ENCODE data around the gene JARID2. TPM values are rescaled to one million over a fixed set of nuclear protein-coding genes. Genes with fewer than 3 reads are reported as not detected.

Gene JARID2
- total RNA-seq, 2 experiments from 2014 or later = 30.0 to 42.4 TPM

DNA sequence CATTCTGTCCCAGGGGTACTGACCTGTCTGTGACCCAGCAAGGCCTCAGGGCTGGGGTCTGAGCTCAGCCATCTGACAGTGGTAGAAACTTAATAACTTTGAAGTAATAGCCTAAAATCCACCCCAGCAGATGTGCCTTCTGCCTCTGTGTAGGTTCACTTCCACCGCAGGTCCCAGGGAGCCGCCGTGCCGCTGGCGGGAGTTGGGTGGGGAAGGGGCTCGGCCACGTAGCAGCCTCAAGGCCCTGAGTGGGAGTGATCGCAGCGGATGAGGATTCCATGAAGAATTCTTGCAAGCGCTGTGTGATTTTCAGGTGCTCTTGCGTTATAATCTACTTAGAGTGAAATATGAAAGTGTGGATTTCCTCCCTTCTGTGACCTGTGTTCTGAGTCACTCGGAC, 253.3 kb downstream of the JARID2 start:
- H3K4me1 Mint-ChIP-seq = no peaks in the 10 kb centered on the region
- H3K4me3 Mint-ChIP-seq = no peak overlapping the region
- no peak overlapping the region for H3K27ac Mint-ChIP-seq
- CTCF ChIA-PET = no interaction called here
- peaks cover 13% of the 10 kb centered on the region for H3K36me3 Mint-ChIP-seq
- no peak for DNase-seq
- ATAC-seq = no peak
- H3K9me3 Mint-ChIP-seq (ENCODE audit: low read depth) = no peaks in the 10 kb centered on the region
- H3K27me3 Mint-ChIP-seq = no peaks in the 10 kb centered on the region

DNA sequence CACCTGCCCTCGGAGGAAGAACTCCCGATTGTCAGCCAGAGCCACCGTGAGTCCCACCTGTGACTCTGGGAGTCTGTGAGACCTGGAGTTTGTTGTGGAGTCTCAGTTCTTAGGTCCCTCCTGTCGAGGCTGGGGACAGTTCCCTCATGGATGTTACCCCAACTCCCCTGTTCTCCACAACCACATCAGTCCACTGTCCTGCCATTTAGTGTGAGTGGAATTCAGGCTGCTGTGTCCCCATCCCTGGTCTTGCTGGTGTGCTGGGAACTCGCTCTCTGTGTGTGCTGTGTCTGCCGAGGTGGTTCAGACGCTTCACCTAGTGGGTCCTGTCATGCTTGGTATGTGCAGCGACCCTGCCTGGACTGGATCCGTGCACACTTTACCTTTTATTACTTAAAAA, 253.7 kb downstream of the JARID2 start:
- DNase-seq (no peak), ATAC-seq (no peak)
- Mint-ChIP-seq H3K36me3 (peaks cover 15% of the 10 kb centered on the region), H3K9me3 (ENCODE audit: low read depth) (no peaks in the 10 kb centered on the region), H3K27me3 (no peaks in the 10 kb centered on the region), H3K27ac (no peak overlapping the region), H3K4me1 (no peaks in the 10 kb centered on the region), H3K4me3 (no peak overlapping the region)
- CTCF ChIA-PET = no interaction called here

DNA sequence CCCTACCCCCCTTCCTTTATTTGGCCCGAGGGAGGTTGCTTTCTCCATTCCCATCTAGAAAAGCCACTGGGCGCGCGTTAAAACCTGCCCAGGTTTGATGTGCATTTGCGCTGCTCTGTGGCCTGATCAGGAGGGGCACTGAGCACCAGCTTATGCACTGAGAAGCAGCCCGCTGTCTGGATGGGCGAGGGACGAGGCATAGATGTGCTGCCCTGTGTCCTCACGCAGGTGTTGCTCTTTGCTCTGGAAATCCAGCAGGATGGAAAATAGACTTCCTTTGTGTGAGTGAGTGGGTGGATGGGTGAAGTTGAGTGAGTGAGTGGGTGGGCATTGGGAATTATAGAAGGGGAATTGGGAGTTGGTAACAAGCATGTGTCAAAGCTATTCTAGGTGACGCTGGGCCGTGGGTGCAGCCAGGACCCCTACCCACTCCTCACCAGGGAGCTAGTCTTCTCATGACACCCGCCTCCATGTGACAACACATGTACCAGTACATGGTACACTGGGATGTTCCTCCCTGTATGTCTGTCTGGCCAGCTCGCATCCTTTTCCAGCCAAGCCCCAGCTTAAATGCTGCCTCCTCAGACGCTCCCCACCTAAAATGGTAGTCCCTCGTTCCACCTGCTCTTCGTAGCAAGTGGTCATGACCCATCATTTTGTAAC, 254.3 kb downstream of the JARID2 start:
- Mint-ChIP-seq H3K27me3 (no peaks in the 10 kb centered on the region), H3K4me1 (no peaks in the 10 kb centered on the region), H3K27ac (no peak overlapping the region), H3K36me3 (peaks cover 16% of the 10 kb centered on the region), H3K9me3 (ENCODE audit: low read depth) (no peaks in the 10 kb centered on the region), H3K4me3 (no peak overlapping the region)
- DNase-seq (no peak), ATAC-seq (no peak)
- CTCF ChIA-PET = no interaction called here

DNA sequence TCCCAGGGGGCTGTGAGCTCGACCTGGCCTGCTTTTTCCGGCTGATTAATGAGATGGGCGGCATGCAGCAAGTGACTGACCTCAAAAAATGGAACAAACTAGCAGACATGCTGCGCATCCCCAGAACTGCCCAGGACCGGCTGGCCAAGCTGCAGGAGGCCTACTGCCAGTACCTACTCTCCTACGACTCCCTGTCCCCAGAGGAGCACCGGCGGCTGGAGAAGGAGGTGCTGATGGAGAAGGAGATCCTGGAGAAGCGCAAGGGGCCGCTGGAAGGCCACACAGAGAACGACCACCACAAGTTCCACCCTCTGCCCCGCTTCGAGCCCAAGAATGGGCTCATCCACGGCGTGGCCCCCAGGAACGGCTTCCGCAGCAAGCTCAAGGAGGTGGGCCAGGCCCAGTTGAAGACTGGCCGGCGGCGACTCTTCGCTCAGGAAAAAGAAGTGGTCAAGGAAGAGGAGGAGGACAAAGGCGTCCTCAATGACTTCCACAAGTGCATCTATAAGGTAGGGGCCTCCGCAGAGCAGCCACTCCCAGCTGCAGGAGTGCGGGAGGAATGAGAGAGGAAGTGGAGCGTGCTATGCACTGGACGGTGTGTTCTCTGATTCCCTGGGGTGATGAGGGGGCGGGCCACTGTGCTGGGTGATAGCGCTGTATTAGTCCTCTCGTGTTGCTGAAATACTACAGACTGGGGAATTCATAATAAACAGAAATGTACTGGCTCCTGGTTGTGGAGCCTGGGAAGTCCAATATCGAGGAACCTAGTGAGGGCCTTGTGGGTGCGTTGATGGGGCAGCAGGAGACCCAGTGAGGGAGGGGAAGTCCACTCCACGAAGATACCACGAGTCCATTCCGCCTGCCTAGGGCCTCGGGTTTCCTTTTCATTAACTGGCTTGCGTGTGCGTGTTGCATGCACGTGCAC, 255.3 kb downstream of the JARID2 start:
- no peak for DNase-seq
- CTCF ChIA-PET = no interaction called here
- H3K4me3 Mint-ChIP-seq = no peak overlapping the region
- peaks cover 8% of the 10 kb centered on the region for H3K36me3 Mint-ChIP-seq
- ATAC-seq = no peak
- H3K4me1 Mint-ChIP-seq = no peaks in the 10 kb centered on the region
- H3K27ac Mint-ChIP-seq = no peak overlapping the region
- H3K27me3 Mint-ChIP-seq = no peaks in the 10 kb centered on the region
- H3K9me3 Mint-ChIP-seq (ENCODE audit: low read depth) = no peaks in the 10 kb centered on the region

DNA sequence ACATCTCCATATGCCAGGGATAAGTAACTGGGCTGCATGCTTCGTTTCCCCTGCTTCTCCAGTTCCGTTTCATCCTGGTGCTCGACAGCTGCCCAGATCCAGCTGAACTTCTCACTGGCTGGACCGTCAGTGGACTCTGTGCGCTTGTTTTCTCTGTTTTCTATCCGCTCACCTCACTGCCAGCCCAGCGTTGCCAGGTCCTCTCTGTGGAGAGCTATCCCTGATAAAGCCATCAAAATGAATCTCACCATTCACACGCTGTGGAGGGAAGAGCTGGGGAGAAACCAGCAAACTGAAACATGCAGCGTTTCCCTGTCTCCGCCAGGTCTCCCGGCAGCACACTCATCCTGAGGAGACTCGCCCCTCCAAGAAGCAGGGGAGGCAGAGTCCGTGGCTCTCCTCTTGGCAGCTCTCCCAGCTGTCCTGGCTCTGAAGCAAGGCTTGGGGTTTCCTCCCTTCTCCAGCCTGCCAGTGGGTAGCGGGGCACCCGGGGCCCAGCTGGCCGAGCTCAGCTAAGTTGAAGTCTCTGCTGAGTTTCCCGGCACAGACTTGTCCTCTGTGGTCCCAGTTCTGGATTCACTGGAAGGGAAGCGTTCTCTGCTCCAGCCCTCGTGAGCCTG, 256.1 kb downstream of the JARID2 start:
- no peaks in the 10 kb centered on the region for H3K4me1 Mint-ChIP-seq
- H3K4me3 Mint-ChIP-seq = no peak overlapping the region
- no peaks in the 10 kb centered on the region for H3K27me3 Mint-ChIP-seq
- no peak for DNase-seq
- ATAC-seq = no peak
- no peak overlapping the region for H3K27ac Mint-ChIP-seq
- H3K36me3 Mint-ChIP-seq = peaks cover 7% of the 10 kb centered on the region
- CTCF ChIA-PET = no interaction called here
- H3K9me3 Mint-ChIP-seq (ENCODE audit: low read depth) = no peaks in the 10 kb centered on the region

DNA sequence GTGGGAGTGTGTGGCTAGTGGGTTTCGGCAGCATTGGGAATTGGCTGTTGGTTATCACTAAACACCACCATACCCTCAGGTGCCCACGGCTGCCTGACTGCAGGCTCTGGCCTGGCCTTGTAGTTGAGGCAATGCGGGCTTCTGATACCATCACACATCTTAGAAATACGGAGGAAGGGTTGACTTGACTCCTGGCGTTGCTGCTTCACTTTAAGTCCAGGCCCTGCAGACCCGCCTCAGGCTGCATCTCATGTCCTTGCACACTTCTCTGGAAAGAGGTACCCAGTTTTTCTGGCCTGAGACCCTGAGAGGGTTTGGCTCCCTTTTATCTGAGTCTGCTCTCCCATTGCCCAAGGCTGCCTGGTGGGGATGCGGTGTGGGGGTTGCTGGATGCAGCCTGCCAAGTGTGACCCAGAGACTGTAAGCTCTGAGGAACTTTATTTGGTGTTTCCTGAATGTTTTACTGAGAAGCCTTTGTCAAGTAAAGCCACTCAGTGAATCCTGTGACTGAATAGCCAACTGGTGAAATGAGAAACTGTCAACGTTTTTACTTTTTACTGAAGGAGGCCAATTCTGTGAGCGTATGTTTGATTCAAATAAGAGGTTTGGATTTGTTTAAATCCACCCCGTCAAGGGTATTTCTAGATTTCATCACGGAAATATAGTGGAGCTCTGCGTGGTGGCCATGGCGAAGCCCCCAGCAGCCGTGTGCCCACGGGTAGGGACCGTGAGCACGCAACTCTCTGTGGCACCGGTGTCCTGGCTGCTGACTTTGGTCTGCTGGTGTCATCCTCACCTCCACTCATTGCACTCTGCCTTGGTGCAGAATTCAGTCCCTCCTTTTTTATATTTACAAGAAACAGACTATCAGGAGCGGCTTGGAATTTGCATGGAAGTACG, 256.8 kb downstream of the JARID2 start:
- H3K9me3 Mint-ChIP-seq (ENCODE audit: low read depth) = no peaks in the 10 kb centered on the region
- H3K36me3 Mint-ChIP-seq = peaks cover 6% of the 10 kb centered on the region
- H3K4me1 Mint-ChIP-seq = no peaks in the 10 kb centered on the region
- ATAC-seq (no peak), DNase-seq (no peak)
- CTCF ChIA-PET = interaction anchor here (1.0 kb wide), 1 partner anchor 120 kb away, joined by 3 read pairs; no protein-coding TSS in a partner anchor
- no peak overlapping the region for H3K4me3 Mint-ChIP-seq
- H3K27ac Mint-ChIP-seq = no peak overlapping the region
- H3K27me3 Mint-ChIP-seq = no peaks in the 10 kb centered on the region

DNA sequence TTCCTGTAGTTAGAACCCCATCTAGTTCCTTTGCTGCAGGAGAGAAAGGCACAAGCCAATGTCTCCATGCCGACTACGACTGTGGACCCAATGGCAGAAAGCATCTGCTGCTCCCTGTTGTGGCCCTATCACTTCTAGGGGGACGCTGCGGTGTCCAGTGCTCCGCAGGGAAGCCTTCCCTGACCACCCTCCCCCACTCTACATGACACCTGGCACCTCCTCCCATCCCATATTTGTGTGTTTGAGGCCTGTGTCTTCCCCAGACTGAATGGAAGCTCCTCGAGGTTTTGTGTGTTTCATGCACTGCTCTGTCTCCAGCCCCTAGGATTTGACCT, 257.4 kb downstream of the JARID2 start:
- CTCF ChIA-PET = interaction anchor here (1.0 kb wide), 1 partner anchor 120 kb away, joined by 3 read pairs; no protein-coding TSS in a partner anchor
- Mint-ChIP-seq H3K9me3 (ENCODE audit: low read depth) (no peaks in the 10 kb centered on the region), H3K36me3 (peaks cover 6% of the 10 kb centered on the region), H3K27ac (no peak overlapping the region), H3K27me3 (no peaks in the 10 kb centered on the region), H3K4me1 (no peaks in the 10 kb centered on the region), H3K4me3 (no peak overlapping the region)
- ATAC-seq = no peak
- DNase-seq = no peak

DNA sequence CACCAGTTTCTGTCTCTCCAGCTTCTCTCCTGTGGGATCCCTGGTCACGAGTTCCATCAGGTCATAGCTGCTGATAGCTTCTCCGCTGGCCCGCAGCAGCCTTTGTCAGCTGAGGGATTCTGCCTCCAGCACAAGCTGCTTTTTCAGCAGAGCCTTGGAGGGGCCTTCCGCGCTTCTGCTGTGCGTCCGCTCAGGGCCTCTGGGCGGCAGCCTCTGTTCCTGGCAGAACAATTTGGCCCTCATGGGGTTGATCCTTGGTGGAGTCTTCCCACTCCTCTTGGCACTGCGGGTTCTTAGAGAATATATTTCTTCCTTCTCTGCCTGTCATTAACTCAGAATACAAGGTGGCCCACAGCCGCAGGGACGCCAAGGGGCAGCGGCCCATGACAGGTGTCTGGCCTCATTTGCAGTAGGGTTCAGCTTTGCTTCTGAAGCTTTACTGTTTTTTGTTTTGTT, 258.2 kb downstream of the JARID2 start:
- Mint-ChIP-seq H3K4me1 (no peaks in the 10 kb centered on the region), H3K9me3 (ENCODE audit: low read depth) (no peaks in the 10 kb centered on the region), H3K4me3 (no peak overlapping the region), H3K27ac (no peak overlapping the region), H3K27me3 (no peaks in the 10 kb centered on the region), H3K36me3 (peaks cover 6% of the 10 kb centered on the region)
- CTCF ChIA-PET = interaction anchor here (1.0 kb wide), 1 partner anchor 119 kb away, joined by 3 read pairs; no protein-coding TSS in a partner anchor
- ATAC-seq (no peak), DNase-seq (no peak)

DNA sequence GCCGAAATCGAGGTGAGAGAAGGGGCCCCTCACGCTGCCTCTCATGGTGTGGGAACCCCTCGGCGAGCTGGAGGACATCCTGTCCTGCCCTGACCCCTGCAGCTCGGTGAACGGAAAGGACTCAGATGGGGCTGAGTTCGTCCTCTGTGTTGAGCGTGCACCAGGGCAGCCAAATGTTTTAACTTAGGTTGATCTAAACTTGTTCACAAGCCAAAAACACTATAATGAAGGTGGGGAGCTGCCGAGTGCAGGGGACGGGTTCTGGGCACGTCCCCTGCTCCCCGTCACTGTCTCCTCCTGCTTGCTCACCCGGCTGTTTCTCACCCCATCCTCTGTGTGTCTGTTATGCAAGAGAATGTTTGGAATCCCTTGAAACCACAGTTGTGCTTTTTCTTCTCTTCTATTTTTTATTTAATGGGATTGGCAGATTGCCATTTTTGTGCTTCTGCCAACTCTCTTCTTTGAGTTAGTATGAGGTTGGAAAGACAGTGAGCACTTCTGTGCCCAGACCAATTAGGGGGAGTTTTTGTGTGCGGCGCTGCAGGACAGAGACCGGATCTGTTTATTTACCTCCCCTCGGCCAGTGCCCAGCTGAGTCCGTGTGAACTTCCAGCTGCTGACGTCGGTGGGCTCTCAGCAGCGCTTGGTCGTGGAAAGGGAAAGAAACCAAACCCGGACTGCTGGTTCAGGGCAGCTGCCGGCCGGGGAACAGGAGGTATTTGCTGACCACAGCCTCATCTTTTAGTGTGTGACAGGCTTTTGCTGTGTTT, 258.9 kb downstream of the JARID2 start:
- CTCF ChIA-PET = interaction anchor here (0.8 kb wide), 1 partner anchor 10 kb away, joined by 4 read pairs; no protein-coding TSS in a partner anchor
- no peak for ATAC-seq

DNA sequence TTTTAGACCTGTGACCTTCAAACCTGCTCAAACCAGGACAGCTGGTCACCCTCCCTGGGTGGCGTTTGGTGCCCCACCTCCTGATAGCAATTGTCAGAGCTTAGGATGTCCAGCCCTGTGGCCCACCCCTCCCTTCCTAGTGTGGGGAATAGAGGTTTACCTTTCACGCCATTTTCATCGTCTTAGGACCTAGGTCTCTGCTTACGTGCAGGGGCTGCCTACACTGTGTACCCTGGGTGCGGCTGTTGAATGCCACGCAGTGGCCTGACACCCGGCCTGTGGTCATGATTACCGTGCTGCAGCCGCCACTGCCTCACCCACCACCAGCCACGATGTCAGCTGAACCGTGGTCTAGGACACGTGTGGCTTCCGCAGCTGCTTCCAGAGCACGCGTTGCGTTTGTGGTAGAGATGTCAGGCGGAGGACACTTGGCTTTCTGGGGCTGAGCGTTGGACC, 259.6 kb downstream of the JARID2 start:
- Mint-ChIP-seq H3K36me3 (peaks cover 6% of the 10 kb centered on the region), H3K4me1 (no peaks in the 10 kb centered on the region), H3K27ac (no peak overlapping the region), H3K9me3 (ENCODE audit: low read depth) (no peaks in the 10 kb centered on the region), H3K27me3 (no peaks in the 10 kb centered on the region), H3K4me3 (no peak overlapping the region)
- no peak for DNase-seq
- CTCF ChIA-PET = interaction anchor here (0.8 kb wide), 1 partner anchor 9 kb away, joined by 4 read pairs; no protein-coding TSS in a partner anchor
- ATAC-seq = no peak

More for the DNA sequence above, 258.9 kb downstream of the JARID2 start:
- no peaks in the 10 kb centered on the region for H3K4me1 Mint-ChIP-seq
- H3K27ac Mint-ChIP-seq = no peak overlapping the region
- no peaks in the 10 kb centered on the region for H3K9me3 Mint-ChIP-seq (ENCODE audit: low read depth)
- no peak overlapping the region for H3K4me3 Mint-ChIP-seq
- peaks cover 6% of the 10 kb centered on the region for H3K36me3 Mint-ChIP-seq
- no peak for DNase-seq
- H3K27me3 Mint-ChIP-seq = no peaks in the 10 kb centered on the region

DNA sequence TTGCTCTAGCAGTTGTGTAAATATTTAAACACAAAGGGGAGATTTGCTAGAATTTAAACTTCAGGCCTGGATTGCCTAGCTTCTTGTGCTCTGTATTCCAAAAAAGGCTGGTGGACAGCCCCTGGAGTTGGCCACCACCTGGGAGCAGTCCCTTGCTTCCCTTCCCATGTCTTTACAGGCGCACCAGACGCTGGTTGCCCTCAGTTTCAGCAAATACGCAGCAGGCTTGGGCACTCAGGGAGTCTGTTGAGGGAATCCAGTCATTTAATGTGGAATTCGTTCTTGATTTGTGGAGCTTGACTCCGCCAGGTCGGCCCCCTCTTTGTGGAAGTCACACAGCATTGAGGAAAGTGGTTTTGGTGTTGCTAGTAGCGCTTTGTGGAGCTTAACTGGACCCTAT, 260.2 kb downstream of the JARID2 start:
- CTCF ChIA-PET = no interaction called here
- no peak overlapping the region for H3K27ac Mint-ChIP-seq
- no peak for DNase-seq
- no peaks in the 10 kb centered on the region for H3K27me3 Mint-ChIP-seq
- H3K4me1 Mint-ChIP-seq = no peaks in the 10 kb centered on the region
- peaks cover 6% of the 10 kb centered on the region for H3K36me3 Mint-ChIP-seq
- no peak for ATAC-seq
- H3K4me3 Mint-ChIP-seq = no peak overlapping the region
- no peaks in the 10 kb centered on the region for H3K9me3 Mint-ChIP-seq (ENCODE audit: low read depth)

DNA sequence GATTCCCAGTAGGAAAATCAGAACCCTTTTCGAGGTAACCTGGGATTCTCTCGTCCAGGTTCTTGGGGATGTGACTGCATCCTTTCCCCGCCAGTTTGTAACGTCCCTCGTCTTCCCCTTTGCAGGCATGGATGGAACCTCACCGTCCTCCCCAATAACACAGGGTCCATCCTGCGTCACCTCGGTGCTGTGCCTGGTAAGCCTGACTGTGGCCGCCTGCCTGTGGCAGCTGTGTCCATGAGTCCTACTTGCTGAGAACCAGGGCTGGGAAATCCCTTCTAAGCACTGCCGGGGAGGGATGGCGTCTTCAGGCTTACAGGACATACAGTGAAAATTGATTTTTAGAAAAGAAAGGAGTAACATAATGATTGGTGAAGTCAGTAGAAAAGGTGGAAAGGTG, 261.4 kb downstream of the JARID2 start:
- Mint-ChIP-seq H3K4me1 (no peaks in the 10 kb centered on the region), H3K9me3 (ENCODE audit: low read depth) (no peaks in the 10 kb centered on the region), H3K27ac (peak overlapping the region; percentile 17), H3K4me3 (no peak overlapping the region), H3K36me3 (peaks cover 6% of the 10 kb centered on the region), H3K27me3 (no peaks in the 10 kb centered on the region)
- no peak for DNase-seq
- CTCF ChIA-PET = no interaction called here
- no peak for ATAC-seq
